C4-2B (cell line): Measurements from ENCODE around the gene ERGIC1.
A peak's percentile ranks its signal among the peaks of the same experiment; 100 is the strongest.

Experiments
- H3K27ac ChIP-seq: fragments of 450-650 bp; 2 replicates; pipeline ENCODE4 v1.5.1; 2017
- ZFX ChIP-seq: fragments of 450-650 bp; IDR thresholded peaks from 2 replicates; pipeline ENCODE4 v1.6.1; 2017
- TF ChIP-seq, protein P1 (sequence below): fragments of 450-650 bp; conservative IDR thresholded peaks from 2 replicates; pipeline ENCODE4 v1.5.1; 2017; ENCODE audit warnings: mild to moderate bottlenecking

Gene ERGIC1

DNA sequence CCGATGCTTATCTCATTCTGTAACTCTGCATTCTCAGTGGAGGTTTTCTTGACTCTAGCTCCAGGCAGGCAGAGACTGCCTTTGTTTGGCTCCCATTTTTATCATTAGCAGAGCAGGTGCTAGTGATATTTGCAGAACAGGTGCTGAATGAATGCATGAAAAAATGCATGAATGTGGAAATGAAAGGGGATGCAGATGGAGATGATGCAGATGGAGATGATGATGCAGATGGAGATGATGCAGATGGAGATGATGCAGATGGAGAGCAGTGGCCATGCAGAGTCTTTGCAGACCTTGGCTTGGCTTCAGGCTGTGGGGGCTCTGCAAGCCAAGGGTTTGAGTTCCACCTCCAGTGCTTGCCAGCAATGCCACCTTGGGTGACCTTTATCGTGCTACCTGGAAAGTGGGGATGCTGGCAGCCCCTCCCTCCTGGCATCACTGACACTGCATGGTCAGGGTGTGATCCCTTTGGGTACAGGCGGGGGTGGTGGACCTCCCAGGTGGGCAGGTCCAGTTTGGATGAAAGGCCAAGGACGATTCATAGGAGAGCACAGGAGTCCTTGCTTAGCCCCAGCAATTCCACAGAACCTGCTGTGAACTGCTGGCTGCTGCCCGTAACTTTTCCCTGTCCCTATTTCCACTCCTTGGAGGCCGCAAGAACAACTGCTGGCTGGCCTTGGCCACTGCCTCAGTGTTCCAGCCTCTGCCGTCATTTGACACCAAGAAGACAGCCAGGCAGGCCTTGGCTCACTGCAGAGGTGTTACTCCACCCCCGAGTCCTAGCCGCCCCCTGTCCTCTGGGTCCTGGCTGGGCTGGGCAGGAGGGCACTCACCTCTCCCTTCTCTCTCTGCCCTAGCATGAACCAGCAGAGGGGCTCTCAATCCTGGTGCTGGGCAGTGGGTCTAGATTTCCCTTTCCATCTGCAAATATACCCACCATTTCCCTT lies 33.0 kb downstream of the ERGIC1 start:
- H3K27ac ChIP-seq: no peak overlapping the region
- TF ChIP-seq, protein P1, sequence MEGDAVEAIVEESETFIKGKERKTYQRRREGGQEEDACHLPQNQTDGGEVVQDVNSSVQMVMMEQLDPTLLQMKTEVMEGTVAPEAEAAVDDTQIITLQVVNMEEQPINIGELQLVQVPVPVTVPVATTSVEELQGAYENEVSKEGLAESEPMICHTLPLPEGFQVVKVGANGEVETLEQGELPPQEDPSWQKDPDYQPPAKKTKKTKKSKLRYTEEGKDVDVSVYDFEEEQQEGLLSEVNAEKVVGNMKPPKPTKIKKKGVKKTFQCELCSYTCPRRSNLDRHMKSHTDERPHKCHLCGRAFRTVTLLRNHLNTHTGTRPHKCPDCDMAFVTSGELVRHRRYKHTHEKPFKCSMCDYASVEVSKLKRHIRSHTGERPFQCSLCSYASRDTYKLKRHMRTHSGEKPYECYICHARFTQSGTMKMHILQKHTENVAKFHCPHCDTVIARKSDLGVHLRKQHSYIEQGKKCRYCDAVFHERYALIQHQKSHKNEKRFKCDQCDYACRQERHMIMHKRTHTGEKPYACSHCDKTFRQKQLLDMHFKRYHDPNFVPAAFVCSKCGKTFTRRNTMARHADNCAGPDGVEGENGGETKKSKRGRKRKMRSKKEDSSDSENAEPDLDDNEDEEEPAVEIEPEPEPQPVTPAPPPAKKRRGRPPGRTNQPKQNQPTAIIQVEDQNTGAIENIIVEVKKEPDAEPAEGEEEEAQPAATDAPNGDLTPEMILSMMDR: no peak
- no peak for TF ChIP-seq ZFX

DNA sequence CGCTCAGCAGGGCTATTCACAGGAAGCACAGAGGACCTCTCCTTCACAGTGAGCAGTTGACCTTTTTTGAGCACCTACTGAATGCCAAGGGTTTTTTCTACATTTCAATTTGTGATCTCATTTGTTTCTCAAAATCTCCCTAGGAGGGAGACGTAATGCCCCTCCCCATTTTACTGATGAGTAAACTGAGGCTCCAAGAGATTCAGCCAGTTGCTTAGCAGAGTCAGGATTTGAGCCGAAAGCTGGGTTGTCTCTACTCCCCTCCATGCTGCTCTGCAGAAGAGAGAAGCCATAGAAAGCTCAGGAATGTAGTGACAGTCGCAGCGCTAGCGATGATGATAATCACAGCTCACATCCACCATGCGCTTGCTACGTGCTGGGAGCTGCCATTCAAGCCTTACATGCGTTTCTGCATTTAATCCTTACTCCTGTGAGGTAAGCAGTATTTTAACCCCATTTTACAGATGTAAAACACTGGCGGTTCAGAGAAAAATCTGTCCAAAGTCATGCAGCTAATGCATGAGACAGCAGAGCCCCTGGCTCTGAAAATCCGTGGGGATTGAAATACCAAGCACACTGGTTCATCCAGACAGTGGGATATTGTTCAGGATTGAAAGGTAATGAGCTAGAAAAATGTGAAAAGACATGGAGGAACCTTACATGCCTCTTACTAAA lies 33.8 kb downstream of the ERGIC1 start:
- TF ChIP-seq, protein P1: no peak
- no peak for TF ChIP-seq ZFX
- H3K27ac ChIP-seq: no peak overlapping the region

DNA sequence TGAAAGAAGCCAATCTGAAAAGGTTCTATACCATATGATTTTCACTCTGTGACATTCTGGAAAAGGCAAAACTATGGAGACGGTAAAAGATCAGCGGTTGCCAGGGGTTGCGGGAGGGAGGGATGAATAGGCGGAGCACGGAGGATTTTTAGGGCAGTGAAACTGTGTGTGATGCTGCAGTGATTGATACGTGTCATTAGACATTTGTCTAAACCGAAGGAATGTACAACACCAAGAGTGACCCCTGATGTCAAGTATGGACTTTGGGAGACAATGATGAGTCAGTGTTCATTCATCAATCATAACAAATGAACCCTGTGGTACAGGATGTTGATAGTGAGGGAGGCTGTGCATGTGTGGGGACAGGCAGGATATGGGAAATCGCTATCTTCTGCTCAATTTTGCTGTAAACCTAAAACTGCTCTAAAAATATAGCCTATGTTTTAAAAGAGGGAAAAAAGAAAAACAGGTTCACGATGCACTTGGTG lies 34.4 kb downstream of the ERGIC1 start:
- peak overlapping the region; percentile 16; the same call in 1 of the 2 replicates for H3K27ac ChIP-seq
- TF ChIP-seq ZFX: no peak
- TF ChIP-seq, protein P1: no peak

DNA sequence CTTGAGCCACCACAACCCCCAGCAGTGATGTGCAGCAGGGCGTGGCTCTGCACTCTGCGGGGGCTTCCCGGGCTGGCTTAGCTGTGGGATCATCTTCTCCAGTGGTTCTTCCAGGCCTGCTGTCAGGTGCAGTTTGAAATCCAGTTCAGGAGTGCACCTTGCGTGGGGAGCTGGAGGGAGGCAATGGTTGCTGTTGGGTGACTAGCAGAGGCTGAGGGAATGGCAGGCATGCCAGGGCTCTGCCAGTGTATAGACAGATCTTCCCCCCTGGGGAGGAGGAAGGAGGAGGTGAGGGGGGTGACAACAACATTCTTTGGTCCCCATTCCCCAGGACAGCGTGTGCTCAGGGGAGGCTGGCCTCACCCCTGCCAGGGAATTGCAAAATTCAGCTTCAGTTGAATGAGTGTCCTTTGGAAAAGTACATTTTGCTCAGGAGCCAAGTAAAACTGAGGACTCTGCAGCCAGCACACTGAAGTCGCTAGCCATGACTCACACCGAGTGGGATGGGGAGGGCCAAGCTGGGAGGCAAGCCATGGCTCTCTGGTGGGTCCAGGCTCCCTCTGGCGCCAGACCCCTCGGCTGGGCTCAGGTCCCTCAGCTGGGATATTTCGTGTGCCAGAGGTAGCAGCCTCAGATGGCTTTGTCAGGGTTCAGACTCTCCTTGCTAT lies 35.0 kb downstream of the ERGIC1 start:
- peak overlapping the region; percentile 16; the same call in 1 of the 2 replicates for H3K27ac ChIP-seq

DNA sequence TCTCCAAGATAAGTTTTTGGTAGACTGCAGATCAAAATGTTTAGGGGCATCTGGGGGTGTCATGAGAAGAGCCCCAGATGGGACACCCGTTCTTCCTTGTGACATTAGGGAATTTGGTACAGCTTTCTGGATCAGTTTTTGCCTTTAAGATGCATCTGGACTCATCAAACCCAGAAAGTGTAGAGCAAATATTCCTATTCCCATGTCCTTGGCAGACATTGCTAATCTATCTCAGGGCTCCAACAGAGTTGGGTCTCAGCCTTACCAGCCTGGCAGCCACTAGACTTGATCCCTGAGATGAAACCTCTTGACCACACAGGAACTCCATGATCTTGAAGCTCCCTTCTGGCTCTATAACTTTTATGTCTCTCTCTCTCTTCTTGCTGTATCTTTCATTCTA lies 35.6 kb downstream of the ERGIC1 start:
- TF ChIP-seq ZFX: no peak
- TF ChIP-seq, protein P1: no peak

More for the DNA sequence above, 35.0 kb downstream of the ERGIC1 start:
- TF ChIP-seq ZFX: no peak
- TF ChIP-seq, protein P1: no peak

DNA sequence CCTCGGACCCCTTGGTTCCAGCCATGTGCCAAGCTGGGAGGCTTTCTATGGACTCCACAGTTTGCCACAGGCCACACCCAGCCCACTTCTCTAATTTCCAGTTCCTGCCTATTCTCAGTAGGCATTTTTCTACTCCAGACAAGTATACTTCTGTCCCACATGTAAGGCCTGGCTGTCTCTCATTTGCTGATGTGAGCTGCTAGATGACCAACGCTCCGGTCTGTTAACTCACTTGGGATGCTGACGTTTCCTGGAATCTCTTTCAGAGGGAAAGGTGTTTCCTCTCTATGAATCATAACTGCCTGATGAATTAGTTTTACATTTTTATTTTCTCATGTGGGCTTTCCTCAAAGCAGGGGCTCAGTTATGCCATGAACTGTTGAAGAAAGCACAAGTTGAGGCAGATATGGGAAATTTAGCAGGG lies 36.3 kb downstream of the ERGIC1 start:
- H3K27ac ChIP-seq: no peak overlapping the region
- TF ChIP-seq, protein P1: no peak
- no peak for TF ChIP-seq ZFX

More for the DNA sequence above, 35.6 kb downstream of the ERGIC1 start:
- no peak overlapping the region for H3K27ac ChIP-seq
